HG02938 (cell line): ENCODE data around the gene PSMD9.

Experiments used
- ATAC-seq: cut with Tn5 transposase; IDR thresholded peaks from one replicate; pipeline ENCODE4 v1.9.1; 2021; ENCODE audit warnings: mild to moderate bottlenecking, moderate library complexity; ENCODE audit not compliant: unreplicated experiment

The PSMD9 gene

GRCh38 chr12:121949648-121950397 is 61.2 kb downstream of the PSMD9 start:
- no peak for ATAC-seq

- ATAC-seq = no peak
These were observed 64.6 kb downstream of the PSMD9 start for GRCh38 chr12:121953117-121953692.

- no peak for ATAC-seq
These were observed 65.1 kb downstream of the PSMD9 start for GRCh38 chr12:121953695-121954094.

- no peak for ATAC-seq
These were observed 67.0 kb downstream of the PSMD9 start for GRCh38 chr12:121955258-121956237.

- no peak for ATAC-seq
These were observed 69.4 kb downstream of the PSMD9 start for GRCh38 chr12:121957861-121958515.

- ATAC-seq = no peak
These were observed 70.1 kb downstream of the PSMD9 start for GRCh38 chr12:121958541-121959240.

- ATAC-seq = no peak
These were observed 72.0 kb downstream of the PSMD9 start for GRCh38 chr12:121960541-121960940.

GRCh38 chr12:121961195-121961879 is 72.7 kb downstream of the PSMD9 start:
- no peak for ATAC-seq

- ATAC-seq = no peak
These were observed 74.9 kb downstream of the PSMD9 start for GRCh38 chr12:121963341-121964018.

GRCh38 chr12:121964813-121965643 is 76.4 kb downstream of the PSMD9 start:
- no peak for ATAC-seq

- no peak for ATAC-seq
These were observed 78.4 kb downstream of the PSMD9 start for GRCh38 chr12:121966959-121967358.
